B cell (primary cell): ENCODE measurements around the gene FAM20C. TPM values are rescaled to one million over a fixed set of nuclear protein-coding genes. Genes with fewer than 3 reads are reported as not detected.

ENCODE experiments used
- ATAC-seq: fragments of 200-7000 bp; cut with Tn5 transposase; one replicate; pipeline ENCODE4 v1.10.0; 2021; ENCODE audit warnings: low read depth, mild to moderate bottlenecking, moderate number of reproducible peaks, moderate library complexity
- CTCF ChIA-PET: fragments of 350-600 bp; sonication (Branson Sonifier 250); formaldehyde crosslinking; loops from one replicate; lab custom pipeline; 2021; ENCODE audit warnings: antibody characterized with exemption, inconsistent platforms; lab: Charles Lee
- POLR2A ChIA-PET: fragments of 350-600 bp; sonication (Branson Sonifier 250); formaldehyde crosslinking; loops from one replicate; lab custom pipeline; 2021; ENCODE audit warnings: antibody characterized with exemption; lab: Charles Lee
- DNase-seq: peaks from one replicate; pipeline ENCODE4 v3.0.0; 2013
- H2AFZ ChIP-seq: 2 replicates; pipeline ENCODE4 v1.6.1; 2012; ENCODE audit warnings: mild to moderate bottlenecking, low read depth, low read length; ENCODE audit not compliant: insufficient read depth, poor library complexity, severe bottlenecking
- H3K27ac ChIP-seq, 2 donors: 1 replicate in 1 of 2; 2 replicates in 1 of 2; pipeline ENCODE4 v1.5.1; 2012 to 2013; ENCODE audit warnings: low read length in 2 of 2, mild to moderate bottlenecking in 2 of 2, moderate library complexity in 1 of 2
- H3K27me3 ChIP-seq, 4 experiments: fragments of 200-600 bp in 1 of 4; sonication (generic) in 1 of 4; replicated peaks in 1 of 4; 1 replicate in 2 of 4; 2 replicates in 2 of 4; pipeline versions ENCODE4 v1.6.1 to v1.7.0; 2013 to 2016; ENCODE audit warnings: low read length in 3 of 4, mild to moderate bottlenecking in 2 of 4, mixed read lengths in 1 of 4, moderate library complexity in 1 of 4; ENCODE audit not compliant: insufficient read depth in 4 of 4, control insufficient read depth in 3 of 4; ENCODE audit errors: control extremely low read depth in 1 of 4
- H3K36me3 ChIP-seq, 2 experiments: replicated peaks in 1 of 2; 1 replicate in 1 of 2; 2 replicates in 1 of 2; pipeline versions ENCODE4 v1.6.1 to v1.7.1; 2013; ENCODE audit warnings: low read length in 1 of 2; ENCODE audit not compliant: insufficient read depth in 2 of 2, control insufficient read depth in 1 of 2; ENCODE audit errors: control extremely low read depth in 1 of 2, extremely low read depth in 1 of 2
- H3K4me1 ChIP-seq, 2 donors: fragments of 200-600 bp in 1 of 2; sonication (generic) in 1 of 2; 1 replicate in 1 of 2; 2 replicates in 1 of 2; pipeline versions ENCODE4 v1.5.1 to v1.6.1; 2013 to 2017; ENCODE audit warnings: low read length in 2 of 2; ENCODE audit not compliant: control insufficient read depth in 2 of 2, insufficient read depth in 2 of 2
- H3K4me2 ChIP-seq: replicated peaks from 2 replicates; pipeline ENCODE3; 2012; ENCODE audit warnings: mild to moderate bottlenecking, low read depth, low read length; ENCODE audit not compliant: poor library complexity, severe bottlenecking
- H3K4me3 ChIP-seq, 5 experiments: fragments of 200-600 bp in 1 of 5; sonication (generic) in 1 of 5; 1 replicate in 3 of 5; 2 replicates in 2 of 5; pipeline versions ENCODE4 v1.5.1 to v1.7.0; 2011 to 2016; ENCODE audit warnings: low read length in 4 of 5, mild to moderate bottlenecking in 4 of 5, low read depth in 2 of 5, control low read depth in 1 of 5, moderate library complexity in 1 of 5; ENCODE audit not compliant: insufficient read depth in 1 of 5; ENCODE audit errors: control extremely low read depth in 1 of 5, extremely low read depth in 1 of 5
- H3K79me2 ChIP-seq: fragments of 200-600 bp; sonication (generic); one replicate; pipeline ENCODE4 v1.6.0; 2016; ENCODE audit warnings: low read length; ENCODE audit not compliant: control insufficient read depth, insufficient read depth
- H3K9ac ChIP-seq: fragments of 200-600 bp; sonication (generic); 2 replicates; pipeline ENCODE4 v1.6.1; 2017; ENCODE audit warnings: mild to moderate bottlenecking, low read length, moderate library complexity
- H3K9me3 ChIP-seq, 3 donors: one replicate each; pipeline versions ENCODE4 v1.6.1 to v1.7.1; 2013; ENCODE audit warnings: low read length in 2 of 3; ENCODE audit not compliant: control insufficient read depth in 2 of 3, insufficient read depth in 1 of 3; ENCODE audit errors: control extremely low read depth in 1 of 3
- H4K20me1 ChIP-seq: 2 replicates; pipeline ENCODE4 v1.6.0; 2012; ENCODE audit warnings: mild to moderate bottlenecking, low read length; ENCODE audit not compliant: insufficient read depth, control insufficient read depth, poor library complexity, severe bottlenecking
- H3K27ac Mint-ChIP-seq: one replicate; pipeline ENCODE4 v1.8.0; 2021; ENCODE audit warnings: mixed read lengths
- H3K27me3 Mint-ChIP-seq: one replicate; pipeline ENCODE4 v1.8.0; 2021; ENCODE audit warnings: mixed read lengths
- H3K4me1 Mint-ChIP-seq: one replicate; pipeline ENCODE4 v1.8.0; 2021; ENCODE audit warnings: mixed read lengths
- H3K4me3 Mint-ChIP-seq: one replicate; pipeline ENCODE4 v1.8.0; 2021; ENCODE audit warnings: mixed read lengths
- H3K9me3 Mint-ChIP-seq: one replicate; pipeline ENCODE4 v1.8.0; 2022; ENCODE audit warnings: mixed read lengths; ENCODE audit not compliant: insufficient read depth
- CTCF ChIP-seq: fragments of 200-600 bp; IDR thresholded peaks from one replicate; pipeline ENCODE4 v1.8.0; 2022; ENCODE audit warnings: antibody characterized with exemption, mild to moderate bottlenecking
- EZH2 ChIP-seq: IDR thresholded peaks from 2 replicates; pipeline ENCODE4 v1.6.1; 2012; ENCODE audit warnings: borderline replicate concordance, low read depth, mild to moderate bottlenecking, moderate library complexity, low read length; ENCODE audit not compliant: insufficient read depth, poor library complexity, severe bottlenecking
- WGBS: methylation state at CpG from one replicate; pipeline ENCODE4 v1.1.5; 2013; ENCODE audit warnings: missing lambda C conversion rate; ENCODE audit not compliant: insufficient coverage; 5-methylcytosine and 5-hydroxymethylcytosine counted together
- intact Hi-C: fragments of 100-400 bp; cut with micrococcal nuclease; formaldehyde crosslinking; loops from one replicate; pipeline ENCODE4 v1.10.0; 2022
- polyA plus RNA-seq: library from polyadenylated mRNA; depleted of rRNA; stranded (reverse); fragments of >200 nt; gene quantifications from 2 replicates; pipeline ENCODE4 v1.2.3, GENCODE V29; 2012
- total RNA-seq, 2 donors: library from RNA; stranded (reverse); fragments of 120-200 nt in 1 of 2; gene quantifications; 1 replicate in 1 of 2; 2 replicates in 1 of 2; pipeline versions ENCODE4 v1.2.3 to v1.2.4, GENCODE V29; 2013 to 2022

The FAM20C gene
- total and polyA plus RNA-seq, 2 donors (not counting 1 experiment from before 2014, with no cell fraction given), result 0.54 to 0.81 TPM

DNA sequence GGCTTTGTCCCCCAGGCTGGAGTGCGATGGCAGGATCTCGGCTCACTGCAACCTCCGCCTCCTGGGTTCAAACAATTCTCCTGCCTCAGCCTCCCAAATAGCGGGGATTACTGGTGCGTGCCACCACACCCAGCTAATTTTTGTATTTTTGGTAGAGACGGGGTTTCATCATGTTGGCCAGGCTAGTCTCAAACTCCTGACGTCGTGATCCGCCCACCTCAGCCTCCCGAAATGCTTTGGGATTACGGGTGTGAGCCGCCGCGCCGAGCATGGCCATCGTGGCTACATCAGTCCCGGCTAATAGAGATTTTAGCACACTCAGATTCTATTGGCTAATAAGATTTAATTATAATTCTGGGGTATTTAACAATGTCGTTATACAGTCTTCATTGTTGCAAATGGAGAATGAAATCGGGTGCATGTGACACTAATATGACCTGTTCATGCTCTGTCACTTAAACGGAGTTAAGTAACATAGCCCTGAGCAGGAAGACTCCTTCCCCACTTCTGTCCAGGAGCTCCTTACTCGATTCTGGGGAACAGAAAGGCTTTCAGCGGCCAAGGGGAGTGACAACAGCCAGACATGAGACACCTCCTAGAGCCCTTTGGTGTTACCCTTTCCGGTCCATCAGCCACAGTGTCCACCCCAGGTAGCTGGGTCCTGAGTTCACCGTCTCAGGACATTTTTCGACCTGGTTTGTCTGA lies 40.9 kb upstream of the FAM20C start:
- H2AFZ ChIP-seq, result no peak overlapping the region
- H3K9me3 Mint-ChIP-seq, result no peaks in the 10 kb centered on the region
- ChIA-PET POLR2A (no interaction called here), CTCF (no interaction called here)
- no peak overlapping the region for H3K9ac ChIP-seq
- H4K20me1 ChIP-seq, result no peaks in the 10 kb centered on the region
- no peaks in the 10 kb centered on the region for H3K27me3 Mint-ChIP-seq
- WGBS, result 94% methylated on average over 16 of the region's 25 CpGs
- intact Hi-C loops, result no loop called here
- peaks cover 0 to 17% (median 0%) of the 10 kb centered on the region in 3 donors for H3K9me3 ChIP-seq
- DNase-seq, result no peak
- no peak overlapping the region for H3K27ac Mint-ChIP-seq
- H3K36me3 ChIP-seq, result no peaks in the 10 kb centered on the region
- no peak overlapping the region for H3K4me3 Mint-ChIP-seq
- H3K4me2 ChIP-seq, result no peak overlapping the region
- no peak for ATAC-seq
- H3K79me2 ChIP-seq, result no peaks in the 10 kb centered on the region
- no peak overlapping the region for H3K4me3 ChIP-seq
- peaks cover 18% of the 10 kb centered on the region for H3K4me1 Mint-ChIP-seq
- no peak overlapping the region for H3K27ac ChIP-seq
- no peaks in the 10 kb centered on the region for H3K27me3 ChIP-seq
- no peak for TF ChIP-seq CTCF
- no peak for TF ChIP-seq EZH2
- peaks cover 14% of the 10 kb centered on the region in 2 donors for H3K4me1 ChIP-seq

- Histone ChIP-seq H3K79me2 (no peaks in the 10 kb centered on the region), H3K27me3 (no peaks in the 10 kb centered on the region), H3K9ac (no peak overlapping the region), H3K36me3 (no peaks in the 10 kb centered on the region), H3K4me2 (no peak overlapping the region), H2AFZ (no peak overlapping the region), H3K27ac (no peak overlapping the region), H4K20me1 (no peaks in the 10 kb centered on the region), H3K4me3 (no peak overlapping the region), H3K4me1 (peaks cover 14% of the 10 kb centered on the region in 2 donors), H3K9me3 (peaks cover 0 to 17% (median 0%) of the 10 kb centered on the region in 3 donors)
- ChIA-PET POLR2A (interaction anchor here (0.6 kb wide), 1 partner anchor 449 kb away, joined by 5 read pairs; no protein-coding TSS in a partner anchor), CTCF (no interaction called here)
- H3K27me3 Mint-ChIP-seq, result peaks cover 2% of the 10 kb centered on the region
- H3K4me3 Mint-ChIP-seq, result no peak overlapping the region
- no peak overlapping the region for H3K27ac Mint-ChIP-seq
- DNase-seq, result no peak
- 92% methylated on average over 13 of the region's 19 CpGs for WGBS
- ATAC-seq, result no peak
- peaks cover 15% of the 10 kb centered on the region for H3K4me1 Mint-ChIP-seq
- no peaks in the 10 kb centered on the region for H3K9me3 Mint-ChIP-seq
- TF ChIP-seq CTCF (no peak), EZH2 (no peak)
- intact Hi-C loops, result no loop called here
These were observed 39.5 kb upstream of the FAM20C start for GRCh38 chr7:152702-153391.
